HG03469 (cell line): ENCODE results near the gene SNAI3.

ENCODE experiments used
- ATAC-seq: cut with Tn5 transposase; IDR thresholded peaks from one replicate; pipeline ENCODE4 v1.9.1; 2021; ENCODE audit warnings: mild to moderate bottlenecking, moderate library complexity, moderate number of reproducible peaks; ENCODE audit not compliant: unreplicated experiment

Gene SNAI3

GRCh38 chr16:88686439-88687253 is at the start of gene SNAI3:
SNAI3 (minus strand) TSS chr16:88686507; CDS start chr16:88686406, 101 bp downstream.
- ATAC-seq: peak; percentile 36

GRCh38 chr16:88736088-88736487 is 49.8 kb upstream of the SNAI3 start:
- ATAC-seq: no peak

- ATAC-seq: no peak
These were observed 49.3 kb upstream of the SNAI3 start for GRCh38 chr16:88735616-88736015.

GRCh38 chr16:88735121-88735520 is 48.8 kb upstream of the SNAI3 start:
- no peak for ATAC-seq

- ATAC-seq: no peak
These were observed 48.0 kb upstream of the SNAI3 start for GRCh38 chr16:88734361-88734728.

- no peak for ATAC-seq
These were observed 47.5 kb upstream of the SNAI3 start for GRCh38 chr16:88733630-88734360.

GRCh38 chr16:88732961-88733294 is 46.6 kb upstream of the SNAI3 start:
- no peak for ATAC-seq

GRCh38 chr16:88732172-88732960 is 46.1 kb upstream of the SNAI3 start:
- ATAC-seq: no peak

GRCh38 chr16:88731699-88732098 is 45.4 kb upstream of the SNAI3 start:
- no peak for ATAC-seq

GRCh38 chr16:88730632-88731607 is 44.6 kb upstream of the SNAI3 start:
- no peak for ATAC-seq

- ATAC-seq: no peak
These were observed 41.6 kb upstream of the SNAI3 start for GRCh38 chr16:88727871-88728270.

GRCh38 chr16:88726981-88727380 is 40.7 kb upstream of the SNAI3 start:
- ATAC-seq: no peak

- ATAC-seq: no peak
These were observed 40.1 kb upstream of the SNAI3 start for GRCh38 chr16:88726408-88726749.

GRCh38 chr16:88725609-88726407 is 39.5 kb upstream of the SNAI3 start:
- no peak for ATAC-seq

GRCh38 chr16:88724855-88725555 is 38.7 kb upstream of the SNAI3 start:
- ATAC-seq: no peak

- ATAC-seq: no peak
These were observed 37.6 kb upstream of the SNAI3 start for GRCh38 chr16:88723911-88724310.

- no peak for ATAC-seq
These were observed 37.2 kb upstream of the SNAI3 start for GRCh38 chr16:88723507-88723887.

- ATAC-seq: no peak
These were observed 36.6 kb upstream of the SNAI3 start for GRCh38 chr16:88722784-88723506.
